HG03135 (cell line): Measurements from ENCODE around the gene KRT78.

Source experiments
- ATAC-seq: cut with Tn5 transposase; IDR thresholded peaks from one replicate; pipeline ENCODE4 v1.9.1; 2021; ENCODE audit warnings: mild to moderate bottlenecking, moderate library complexity; ENCODE audit not compliant: unreplicated experiment

Gene KRT78

DNA sequence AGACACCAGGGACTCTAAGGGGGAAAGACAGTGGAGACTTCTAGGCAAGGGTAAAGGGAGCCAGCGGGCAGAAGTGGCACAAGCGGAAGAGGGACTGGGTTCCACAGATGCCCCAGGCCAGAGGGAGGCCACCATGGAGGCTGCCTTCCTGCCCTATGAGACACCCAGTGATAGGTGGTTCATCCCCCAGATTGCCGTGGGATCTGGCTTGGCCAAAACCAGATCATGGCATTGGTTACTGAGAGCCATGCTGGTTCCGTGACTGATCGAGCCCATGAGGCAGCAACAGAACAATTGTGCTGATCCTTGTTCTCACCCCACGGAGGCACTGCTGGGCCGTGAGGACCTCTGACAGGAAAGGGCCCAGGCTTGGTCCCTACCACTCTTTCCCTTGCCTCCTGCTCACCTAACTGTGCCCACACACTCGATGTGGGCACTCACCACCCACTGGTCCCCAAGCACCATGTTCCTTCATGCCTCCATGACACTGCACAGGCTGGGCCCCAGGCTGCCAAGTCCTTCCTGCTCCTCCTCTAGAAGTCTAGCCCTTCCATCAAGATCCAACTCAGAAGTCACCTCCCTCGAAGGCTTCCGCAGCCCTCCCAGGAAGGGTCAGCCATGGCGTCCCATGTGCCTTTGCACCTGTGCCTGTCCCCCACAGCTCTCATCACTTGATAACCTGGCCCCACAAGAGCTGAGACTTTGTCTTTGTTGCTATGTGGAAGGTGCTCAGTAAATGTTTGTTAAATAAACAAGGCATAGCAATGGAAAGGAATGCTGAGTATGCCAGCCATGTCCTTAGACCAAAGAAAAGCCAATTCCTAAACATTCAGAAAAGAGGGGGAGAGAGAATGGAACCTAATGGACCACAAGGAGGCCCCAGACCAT, 21.9 kb downstream of the KRT78 start:
- no peak for ATAC-seq

- ATAC-seq, result no peak
Measured at GRCh38 chr12:52825961-52826360, 22.8 kb downstream of the KRT78 start.

- ATAC-seq, result no peak
Measured at GRCh38 chr12:52824741-52825410, 23.9 kb downstream of the KRT78 start.

- no peak for ATAC-seq
Measured at GRCh38 chr12:52823761-52824450, 24.9 kb downstream of the KRT78 start.

DNA sequence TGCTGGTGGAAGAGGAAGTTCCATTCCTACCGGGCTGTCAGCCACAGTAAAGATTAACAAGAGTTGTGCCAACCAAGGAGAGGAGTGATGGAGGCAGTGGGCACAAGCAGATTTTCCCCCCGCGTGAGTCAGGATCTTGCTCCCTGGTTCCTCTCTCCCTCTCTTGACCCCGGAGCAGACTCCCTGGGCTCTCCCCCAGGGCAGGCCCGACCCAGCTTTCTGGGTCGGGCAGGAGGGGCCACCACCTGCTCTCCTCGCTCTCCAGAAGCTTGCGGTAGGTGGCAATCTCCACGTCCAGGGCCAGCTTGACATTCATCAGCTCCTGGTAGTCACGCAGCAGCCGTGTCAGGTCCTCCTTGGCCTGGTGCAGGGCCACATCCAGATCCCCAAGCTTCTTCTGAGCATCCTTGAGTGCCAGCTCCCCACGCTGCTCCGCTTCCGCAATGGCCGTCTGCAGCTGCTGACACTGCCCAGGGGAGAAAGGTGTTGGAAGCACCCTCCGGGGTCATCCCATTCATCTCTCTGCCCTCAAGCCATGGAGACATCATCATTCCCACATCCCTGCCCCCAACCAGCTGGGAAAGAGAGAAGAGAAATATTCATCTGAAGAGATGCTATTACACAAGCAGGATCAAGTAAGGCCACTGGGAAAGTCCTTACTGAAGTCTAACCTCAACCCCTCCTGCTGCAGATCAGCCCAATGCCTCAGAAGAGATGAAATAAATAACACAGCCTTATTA, 25.9 kb downstream of the KRT78 start:
- no peak for ATAC-seq

DNA sequence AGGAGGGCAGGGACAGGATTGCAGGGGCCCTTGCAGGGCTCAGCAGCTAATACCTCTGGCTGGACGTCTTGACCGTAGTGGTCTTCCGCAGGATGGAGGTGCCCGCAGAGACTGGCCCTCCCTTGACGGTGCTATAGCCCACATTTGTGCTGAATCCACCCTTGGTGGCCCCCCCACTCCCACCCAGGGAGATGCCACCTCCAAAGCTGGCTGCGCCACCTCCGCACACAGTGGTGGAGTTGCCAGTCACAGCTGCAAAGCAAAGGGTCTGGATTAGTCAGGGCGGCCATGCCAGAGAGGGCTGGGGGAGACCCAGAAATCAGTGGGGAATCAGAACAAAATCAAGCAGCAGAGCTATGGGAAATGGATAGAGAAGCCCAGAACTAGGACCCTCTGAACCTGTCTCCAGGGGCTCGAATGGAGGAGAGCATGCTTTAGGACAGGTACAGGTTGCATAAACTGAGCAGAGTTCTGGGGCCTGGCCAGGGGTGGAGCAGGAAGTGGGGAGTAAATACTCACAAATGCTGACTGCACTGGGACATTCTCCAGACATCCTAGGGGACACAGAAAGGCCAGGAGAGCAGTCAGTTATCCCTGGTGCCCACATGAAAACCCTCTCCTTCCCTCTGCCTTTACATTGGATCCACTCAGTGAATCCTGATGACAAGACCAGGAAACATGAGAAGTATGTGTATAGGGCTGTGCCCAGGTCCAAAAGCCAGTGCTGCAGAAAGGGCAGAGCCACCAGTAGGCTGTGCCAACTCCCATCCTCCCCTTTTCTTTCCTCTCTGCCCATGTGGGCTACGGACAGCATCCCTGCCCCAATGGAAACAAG, 26.8 kb downstream of the KRT78 start:
- no peak for ATAC-seq

DNA sequence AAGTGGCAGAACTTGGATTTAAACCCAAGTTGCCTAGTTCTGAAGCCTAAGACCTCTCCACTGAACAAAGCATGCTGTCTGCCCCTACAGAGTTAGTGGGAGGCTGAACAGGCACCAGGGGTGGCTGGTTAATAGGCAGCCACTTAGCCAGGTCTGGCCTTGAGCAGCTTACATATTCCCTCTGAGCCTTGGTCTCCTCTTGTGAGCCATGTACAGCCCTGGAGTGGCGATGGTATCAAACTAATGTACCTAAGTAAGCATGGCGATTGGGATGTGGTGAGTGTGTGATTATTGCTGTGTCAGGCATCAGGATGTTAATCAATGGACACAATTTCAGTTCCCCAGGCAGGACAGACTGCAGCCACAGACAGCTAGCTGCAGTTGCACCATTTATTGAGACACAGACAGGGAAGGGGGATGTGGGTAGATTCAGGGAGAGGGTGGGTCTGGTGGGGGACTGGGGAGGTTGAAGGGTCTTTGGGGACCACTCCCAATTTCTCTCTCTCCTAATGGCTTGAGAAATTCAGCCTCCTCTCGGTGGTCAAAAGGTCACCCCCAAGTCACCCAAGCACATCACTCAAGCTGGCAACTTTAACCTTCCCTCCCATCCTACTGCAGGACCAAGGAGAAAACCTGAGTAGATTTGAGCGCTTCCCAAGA, 27.6 kb downstream of the KRT78 start:
- ATAC-seq, result no peak

GRCh38 chr12:52820521-52820920, 28.3 kb downstream of the KRT78 start:
- no peak for ATAC-seq

DNA sequence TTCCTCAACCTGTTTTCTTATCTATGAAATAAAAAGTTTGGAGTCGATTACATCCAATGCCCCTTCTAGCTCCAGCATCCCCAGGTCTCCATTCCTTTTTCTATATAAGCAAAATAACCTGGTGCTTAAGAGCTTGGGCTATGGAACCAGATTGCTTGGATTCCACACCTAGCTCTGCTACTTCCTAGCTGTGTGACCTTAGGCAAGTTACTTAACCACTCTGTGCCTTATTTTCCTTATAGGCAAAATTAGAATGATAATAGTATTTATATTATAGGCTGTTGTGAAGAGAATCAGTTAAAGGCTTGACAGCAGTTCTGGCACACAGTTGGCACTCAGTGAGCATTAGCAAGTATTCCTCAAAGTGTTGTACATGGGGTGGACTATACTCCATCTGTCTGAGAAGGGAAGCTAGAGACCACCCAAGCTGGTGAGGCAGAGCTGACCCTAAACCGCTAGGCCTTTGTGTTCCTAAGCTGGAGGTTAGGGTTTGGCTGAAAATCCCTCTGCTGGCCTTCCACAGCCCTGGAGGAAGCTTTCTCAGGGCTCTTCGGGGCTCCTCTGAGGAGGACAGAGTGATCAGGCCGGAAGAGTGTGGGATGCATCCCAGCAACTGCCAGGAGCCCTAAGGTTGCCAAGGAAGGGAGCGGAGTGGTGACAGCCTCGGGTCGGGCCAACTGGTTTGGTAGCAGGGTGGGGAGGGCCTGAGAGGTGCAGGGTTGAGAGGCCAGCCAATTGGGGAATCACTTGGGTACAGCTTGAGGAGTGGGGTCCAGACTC, 28.9 kb downstream of the KRT78 start:
- ATAC-seq, result no peak

GRCh38 chr12:52818887-52819420, 29.8 kb downstream of the KRT78 start:
- ATAC-seq, result no peak

GRCh38 chr12:52818388-52818787, 30.4 kb downstream of the KRT78 start:
- no peak for ATAC-seq

DNA sequence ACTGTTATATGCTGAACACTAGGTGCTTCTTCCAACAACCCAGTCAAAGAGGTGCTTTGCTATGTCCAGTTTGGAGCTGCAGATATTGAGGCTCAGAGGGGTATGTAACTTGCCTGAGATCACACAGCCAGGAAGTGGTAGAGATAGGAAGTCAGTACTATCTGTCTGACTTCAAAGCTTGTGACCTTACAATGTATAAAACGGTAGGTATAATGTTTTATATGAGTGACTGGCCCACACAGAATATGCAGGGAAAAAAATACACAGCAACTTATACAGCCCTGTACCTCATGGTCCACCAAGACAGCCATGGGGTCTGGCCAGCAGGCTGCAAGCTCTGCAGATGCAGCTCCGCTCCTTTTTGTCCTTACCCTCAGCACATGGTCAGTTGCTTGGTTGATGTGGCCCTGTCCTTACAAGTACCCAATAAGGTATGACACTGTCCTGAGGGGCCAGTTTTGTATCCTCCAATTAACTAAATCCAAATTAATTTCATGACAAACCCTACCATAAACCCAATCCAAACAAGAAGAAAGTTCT, 31.0 kb downstream of the KRT78 start:
- no peak for ATAC-seq

GRCh38 chr12:52817003-52817698, 31.6 kb downstream of the KRT78 start:
- no peak for ATAC-seq

DNA sequence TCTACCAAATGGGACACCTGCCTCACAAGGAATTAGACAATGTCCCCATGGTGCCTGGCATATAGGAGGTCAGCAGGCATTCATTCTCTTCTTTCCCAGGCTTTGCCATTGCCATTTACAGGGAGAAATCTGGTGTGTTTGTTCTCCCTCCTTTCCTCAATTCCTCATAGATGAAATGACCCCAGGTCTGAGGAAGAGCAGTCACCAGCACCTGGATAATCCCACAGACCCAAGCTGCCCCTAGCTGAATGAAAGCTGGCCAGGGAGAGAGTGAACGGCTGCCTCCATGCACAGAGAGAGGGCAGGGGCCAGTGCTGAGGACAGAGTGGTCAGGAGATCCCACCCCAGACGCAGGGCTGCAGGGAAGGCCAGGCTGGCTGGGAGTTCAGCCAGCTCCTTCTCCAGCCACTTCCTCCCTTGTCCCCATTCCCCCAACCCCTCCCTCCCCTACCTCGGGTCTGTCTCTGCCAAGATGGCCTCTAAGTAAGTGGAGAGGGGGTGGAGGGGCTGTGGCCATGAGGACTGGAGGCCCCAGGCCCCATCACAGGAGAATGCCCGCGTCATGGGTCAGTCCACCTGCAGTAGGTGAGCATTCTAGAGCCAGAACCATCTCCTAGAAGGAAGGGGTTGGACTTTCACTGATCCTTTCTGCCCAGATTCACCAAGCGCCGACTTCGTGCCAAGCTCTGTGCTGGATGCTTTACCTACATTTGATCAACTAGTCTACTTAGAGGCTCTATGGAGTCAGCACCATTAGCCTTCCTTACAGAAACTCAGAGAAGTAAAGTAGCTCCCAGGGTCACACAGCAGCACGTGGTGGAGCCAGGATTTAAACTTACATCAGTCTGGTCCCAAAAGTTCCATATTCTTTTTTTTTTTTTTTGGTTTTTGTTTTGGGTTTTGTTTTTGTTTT, 32.9 kb downstream of the KRT78 start:
- ATAC-seq, result no peak

DNA sequence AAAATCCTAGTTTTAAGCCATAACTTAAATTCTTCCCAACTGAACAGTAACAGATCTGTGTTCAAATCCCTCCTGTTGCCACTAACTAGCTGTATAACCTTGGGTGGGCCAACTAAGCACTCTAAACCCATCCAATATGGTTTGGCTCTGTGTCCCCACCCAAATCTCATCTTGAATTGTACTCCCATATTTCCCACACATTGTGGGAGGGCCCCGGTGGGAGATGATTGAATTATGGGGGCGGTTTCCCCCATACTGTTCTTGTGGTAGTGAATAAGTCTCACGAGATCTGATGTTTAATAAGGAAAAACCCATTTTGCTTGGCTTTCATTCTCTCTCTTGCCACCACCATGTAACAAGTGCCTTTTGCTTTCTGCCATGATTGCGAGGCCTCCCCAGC, 33.6 kb downstream of the KRT78 start:
- ATAC-seq, result no peak

DNA sequence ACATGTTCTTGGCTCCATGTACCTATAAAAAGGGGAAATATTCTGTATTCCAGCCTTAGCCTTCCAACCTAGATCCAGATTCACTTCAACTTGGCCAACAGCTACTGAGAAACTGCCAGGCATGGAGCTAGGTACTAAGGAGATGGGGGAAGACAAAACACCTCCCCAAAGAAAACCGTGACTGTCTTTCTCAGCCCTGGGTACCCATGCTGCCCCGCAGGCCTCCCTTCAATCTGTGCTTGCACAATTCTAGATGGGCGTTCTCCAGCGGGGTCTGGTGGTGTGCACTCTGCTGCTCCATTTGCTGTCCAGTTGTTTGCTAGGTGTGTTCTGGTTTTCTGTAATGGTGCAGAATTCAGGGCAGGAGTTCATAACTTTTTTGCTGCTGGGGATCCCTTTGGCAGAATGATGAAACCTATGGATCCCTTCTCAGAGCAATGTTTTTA, 34.1 kb downstream of the KRT78 start:
- no peak for ATAC-seq
